HL-60 (cell line): ENCODE results near the gene B4GAT1.

Source experiments
- CTCF ChIP-seq: IDR thresholded peaks from one replicate; pipeline ENCODE4 v1.5.1; 2011; ENCODE audit warnings: low read length, control low read depth, inconsistent platforms; ENCODE audit not compliant: insufficient read depth
- GABPA ChIP-seq: IDR thresholded peaks from 2 replicates; pipeline ENCODE4 v1.6.1; 2012; ENCODE audit warnings: low read depth
- POLR2AphosphoS5 ChIP-seq: IDR thresholded peaks from 2 replicates; pipeline ENCODE4 v1.6.1; 2012; ENCODE audit warnings: low read depth
- REST ChIP-seq: IDR thresholded peaks from 2 replicates; pipeline ENCODE4 v1.6.1; 2012; ENCODE audit warnings: low read depth; ENCODE audit not compliant: insufficient replicate concordance
- SPI1 ChIP-seq: IDR thresholded peaks from 2 replicates; pipeline ENCODE4 v1.6.1; 2012; ENCODE audit warnings: low read depth, mild to moderate bottlenecking, borderline replicate concordance

GRCh38 chr11:66337103-66337899 is 10.1 kb downstream of the B4GAT1 start:
- TF ChIP-seq REST = no peak
- TF ChIP-seq POLR2AphosphoS5 = no peak
- no peak for TF ChIP-seq CTCF
- no peak for TF ChIP-seq GABPA
- TF ChIP-seq SPI1 = no peak
